GM21390 (cell line): ENCODE results near the gene KCNE3.
"Not testable (repeated sequence)": the region's sequence is repeated elsewhere in the genome, so short reads cannot be mapped to it uniquely, and the experiment has no call there.

Source experiments
- ATAC-seq: cut with Tn5 transposase; IDR thresholded peaks from one replicate; pipeline ENCODE4 v1.9.1; 2021; ENCODE audit not compliant: unreplicated experiment

The KCNE3 gene

GRCh38 chr11:74444173-74444826, 23.0 kb downstream of the KCNE3 start:
- ATAC-seq, result no peak

GRCh38 chr11:74443071-74443864, 24.1 kb downstream of the KCNE3 start:
- ATAC-seq, result no peak

GRCh38 chr11:74442636-74443035, 24.7 kb downstream of the KCNE3 start:
- ATAC-seq, result no peak

GRCh38 chr11:74438681-74439080, 28.7 kb downstream of the KCNE3 start:
- ATAC-seq, result no peak

- no peak for ATAC-seq
These were observed 29.8 kb downstream of the KCNE3 start for GRCh38 chr11:74437441-74438042.

GRCh38 chr11:74434528-74434927, 32.8 kb downstream of the KCNE3 start:
- no peak for ATAC-seq

GRCh38 chr11:74429205-74429604, 38.1 kb downstream of the KCNE3 start:
- ATAC-seq, result no peak

GRCh38 chr11:74427384-74427886, 39.9 kb downstream of the KCNE3 start:
- no peak for ATAC-seq

GRCh38 chr11:74425100-74425499, 42.2 kb downstream of the KCNE3 start:
- ATAC-seq, result no peak

- no peak for ATAC-seq
These were observed 48.8 kb downstream of the KCNE3 start for GRCh38 chr11:74418509-74418895.

GRCh38 chr11:74417860-74418508, 49.4 kb downstream of the KCNE3 start:
- no peak for ATAC-seq

GRCh38 chr11:74417379-74417804, 50.0 kb downstream of the KCNE3 start:
- ATAC-seq, result no peak

- not testable (repeated sequence) for ATAC-seq
These were observed 50.4 kb downstream of the KCNE3 start for GRCh38 chr11:74416974-74417373.

- ATAC-seq, result no peak
These were observed 54.5 kb downstream of the KCNE3 start for GRCh38 chr11:74412733-74413359.

GRCh38 chr11:74412321-74412720, 55.0 kb downstream of the KCNE3 start:
- ATAC-seq, result no peak

- no peak for ATAC-seq
These were observed 57.7 kb downstream of the KCNE3 start for GRCh38 chr11:74409633-74410032.
